MCF 10A (cell line): ENCODE data around the gene PARD6G. TPM values are rescaled to one million over a fixed set of nuclear protein-coding genes. Genes with fewer than 3 reads are reported as not detected.

Experiments
- BruUV-seq: library from RNA; stranded (reverse); fragments of 400-500 nt; replicated peaks from 2 replicates; lab custom pipeline; 2021; lab: Mats Ljungman, UMichigan
- CTCF ChIA-PET: fragments of 300-600 bp; sonication (Branson Sonifier 250); formaldehyde crosslinking; extraction: SDS; loops from one replicate; lab custom pipeline; 2021; ENCODE audit warnings: antibody characterized with exemption, inconsistent platforms; lab: Yijun Ruan, JAX
- POLR2A ChIA-PET: fragments of 300-600, 350-650 bp; sonication (Branson Sonifier 250); formaldehyde crosslinking; extraction: SDS; loops from one replicate; lab custom pipeline; 2020; ENCODE audit warnings: antibody characterized with exemption, inconsistent platforms; lab: Yijun Ruan, JAX
- DNase-seq: peaks from one replicate; pipeline ENCODE4 v3.0.0-alpha.2; 2018; ENCODE audit not compliant: unreplicated experiment
- H3K27ac Mint-ChIP-seq: one replicate; pipeline ENCODE4 v1.8.0; 2022; ENCODE audit warnings: mild to moderate bottlenecking, low read depth, mixed read lengths; ENCODE audit not compliant: unreplicated experiment
- H3K27me3 Mint-ChIP-seq: one replicate; pipeline ENCODE4 v1.8.0; 2022; ENCODE audit warnings: mixed read lengths; ENCODE audit not compliant: insufficient read depth, unreplicated experiment
- H3K36me3 Mint-ChIP-seq: one replicate; pipeline ENCODE4 v1.8.0; 2022; ENCODE audit warnings: mild to moderate bottlenecking, moderate library complexity, mixed read lengths; ENCODE audit not compliant: insufficient read depth, unreplicated experiment
- H3K4me1 Mint-ChIP-seq: one replicate; pipeline ENCODE4 v1.8.0; 2022; ENCODE audit warnings: mixed read lengths; ENCODE audit not compliant: insufficient read depth, unreplicated experiment
- H3K4me3 Mint-ChIP-seq: one replicate; pipeline ENCODE4 v1.8.0; 2022; ENCODE audit warnings: mild to moderate bottlenecking, moderate library complexity, mixed read lengths; ENCODE audit not compliant: unreplicated experiment
- H3K9me3 Mint-ChIP-seq: one replicate; pipeline ENCODE4 v1.8.0; 2022; ENCODE audit warnings: mixed read lengths; ENCODE audit not compliant: unreplicated experiment
- CTCF ChIP-seq: fragments of 200-600 bp; IDR thresholded peaks from one replicate; pipeline ENCODE4 v1.8.0; 2022; ENCODE audit warnings: antibody characterized with exemption, mild to moderate bottlenecking; ENCODE audit not compliant: unreplicated experiment
- intact Hi-C: fragments of 100-400 bp; cut with micrococcal nuclease; formaldehyde crosslinking; loops from 2 replicates; pipeline ENCODE4 v1.14.1; 2022
- total RNA-seq: library from RNA; stranded (reverse); gene quantifications from 2 replicates; pipeline ENCODE4 v1.2.3, GENCODE V29; 2022

PARD6G gene
- total RNA-seq, 1 experiment from 2014 or later = 8.1 TPM

GRCh38 chr18:80148326-80149199 is 98.8 kb downstream of the PARD6G start:
- peak; percentile 15 for DNase-seq

GRCh38 chr18:80147418-80148325 is 99.6 kb downstream of the PARD6G start:
- Mint-ChIP-seq H3K4me3 (peak overlapping the region; percentile 73), H3K27me3 (no peaks in the 10 kb centered on the region), H3K9me3 (no peaks in the 10 kb centered on the region), H3K27ac (peak overlapping the region; percentile 76), H3K4me1 (no peaks in the 10 kb centered on the region), H3K36me3 (peaks cover 15% of the 10 kb centered on the region)
- ChIA-PET POLR2A (interaction anchor here (0.9 to 2.6 kb wide), 9 partner anchors 8 to 159 kb away, joined by 3 to 23 read pairs (median 5); partner anchors contain the start of genes ADNP2, RBFA and TXNL4A), CTCF (interaction anchor here (1.1 kb wide), 2 partner anchors 11 to 30 kb away, joined by 4 to 5 read pairs; no protein-coding TSS in a partner anchor)
- no TSS peak for BruUV-seq
- TF ChIP-seq CTCF = no peak
- peak; percentile 79 for DNase-seq
- intact Hi-C loops = loop anchor here (5.0 kb wide), 1 partner anchor 160 kb away; the partner anchor contains the start of gene TXNL4A

More at GRCh38 chr18:80148326-80149199, 98.8 kb downstream of the PARD6G start:
- H3K4me1 Mint-ChIP-seq = no peaks in the 10 kb centered on the region
- H3K9me3 Mint-ChIP-seq = no peaks in the 10 kb centered on the region
- intact Hi-C loops = loop anchor here (5.0 kb wide), 1 partner anchor 161 kb away; the partner anchor contains the start of gene TXNL4A
- peaks cover 10% of the 10 kb centered on the region for H3K36me3 Mint-ChIP-seq
- no peak for TF ChIP-seq CTCF
- H3K27ac Mint-ChIP-seq = peak overlapping the region; percentile 76
- ChIA-PET CTCF (interaction anchor here (1.1 kb wide), 2 partner anchors 10 to 29 kb away, joined by 4 to 5 read pairs; no protein-coding TSS in a partner anchor), POLR2A (interaction anchor here (0.7 to 2.6 kb wide), 9 partner anchors 17 to 161 kb away, joined by 3 to 23 read pairs (median 6); partner anchors contain the start of genes ADNP2, RBFA and TXNL4A)
- H3K4me3 Mint-ChIP-seq = peak overlapping the region; percentile 73
- BruUV-seq = TSS peak; percentile 67
- H3K27me3 Mint-ChIP-seq = no peaks in the 10 kb centered on the region

DNA sequence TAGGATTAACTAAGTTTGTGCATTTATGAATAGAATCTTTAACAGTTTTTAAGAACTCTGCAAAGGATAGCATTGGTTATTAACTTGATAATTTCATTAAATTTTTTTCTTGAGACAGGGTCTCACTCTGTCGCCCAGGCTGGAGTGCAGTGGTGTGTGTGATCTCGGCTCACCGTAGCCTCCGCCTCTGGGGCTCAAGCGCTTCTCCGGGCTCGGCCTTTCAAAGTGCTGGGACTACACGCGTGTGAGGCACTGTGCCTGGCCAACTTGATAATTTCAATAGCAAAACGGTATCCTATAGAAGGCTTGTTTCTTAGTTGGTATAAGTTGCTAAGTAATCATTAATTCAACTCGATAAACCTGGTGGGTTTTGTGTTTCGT is 100.3 kb downstream of the PARD6G start:
- no peak overlapping the region for H3K27ac Mint-ChIP-seq
- BruUV-seq = no TSS peak

More for the DNA sequence above, 100.3 kb downstream of the PARD6G start:
- H3K9me3 Mint-ChIP-seq = no peaks in the 10 kb centered on the region
- intact Hi-C loops = loop anchor here (5.0 kb wide), 1 partner anchor 160 kb away; the partner anchor contains the start of gene TXNL4A
- peaks cover 15% of the 10 kb centered on the region for H3K36me3 Mint-ChIP-seq
- H3K4me3 Mint-ChIP-seq = peak overlapping the region; percentile 73
- CTCF ChIA-PET = interaction anchor here (0.9 kb wide), 1 partner anchor 13 kb away, joined by 3 read pairs; no protein-coding TSS in a partner anchor
- H3K27me3 Mint-ChIP-seq = no peaks in the 10 kb centered on the region
- POLR2A ChIA-PET = interaction anchor here (1.0 to 3.7 kb wide), 9 partner anchors 8 to 158 kb away, joined by 3 to 23 read pairs (median 6); partner anchors contain the start of genes ADNP2, RBFA and TXNL4A
- TF ChIP-seq CTCF = no peak
- DNase-seq = no peak
- no peaks in the 10 kb centered on the region for H3K4me1 Mint-ChIP-seq
